GM12878 (cell line): ENCODE measurements around the gene CFAP61. TPM values are rescaled to one million over a fixed set of nuclear protein-coding genes. Genes with fewer than 3 reads are reported as not detected.
A peak's percentile ranks its signal among the peaks of the same experiment; 100 is the strongest.

Experiments
- ATAC-seq: fragments of 200-7000 bp; cut with Tn5 transposase; 3 replicates; pipeline ENCODE4 v1.9.1; 2020; ENCODE audit warnings: mild to moderate bottlenecking, moderate library complexity
- BruUV-seq: library from RNA; stranded (reverse); fragments of 400-500 nt; replicated peaks from 2 replicates; lab custom pipeline; 2021; lab: Mats Ljungman, UMichigan
- CTCF ChIA-PET: fragments of 300-600 bp; sonication (Branson Sonifier 250); formaldehyde crosslinking; extraction: SDS; loops from one replicate; lab custom pipeline; 2021; ENCODE audit warnings: inconsistent platforms; lab: Yijun Ruan, JAX
- POLR2A ChIA-PET: fragments of 350-600 bp; formaldehyde crosslinking; extraction: SDS; loops from one replicate; lab custom pipeline; 2021; ENCODE audit warnings: inconsistent platforms; lab: Charles Lee
- RAD21 ChIA-PET: fragments of 300-600 bp; sonication (Branson Sonifier 250); formaldehyde crosslinking; loops from one replicate; lab custom pipeline; 2023; ENCODE audit warnings: antibody characterized with exemption; ENCODE audit not compliant: unreplicated experiment; lab: Charles Lee
- SMC1A ChIA-PET: fragments of 300-600 bp; sonication (Branson Sonifier 250); formaldehyde crosslinking; loops from one replicate; lab custom pipeline; 2023; ENCODE audit not compliant: unreplicated experiment, uncharacterized antibody; lab: Charles Lee
- DNase-seq: peaks from one replicate; pipeline ENCODE4 v3.0.0-alpha.2; 2011; ENCODE audit warnings: low read depth, low spot score
- FAIRE-seq: peaks from 3 replicates; lab custom pipeline; 2011; peaks lifted over from hg19 to GRCh38; lab: Jason Lieb, UNC
- H2AFZ ChIP-seq: 2 replicates; pipeline ENCODE4 v1.6.0; 2011; ENCODE audit warnings: low read depth, low read length, control low read depth; ENCODE audit not compliant: control insufficient read depth
- H3K27ac ChIP-seq: 2 replicates; pipeline ENCODE4 v1.5.1; 2011; ENCODE audit warnings: control low read depth; ENCODE audit not compliant: control insufficient read depth, insufficient read depth
- H3K27me3 ChIP-seq, 2 experiments: replicated peaks in 1 of 2; 2 replicates each; pipeline versions ENCODE4 v1.6.0 to v1.6.1; 2011; ENCODE audit warnings: low read length in 1 of 2; ENCODE audit not compliant: control insufficient read depth in 2 of 2, insufficient read depth in 2 of 2
- H3K36me3 ChIP-seq, 2 experiments: 2 replicates each; pipeline ENCODE4 v1.5.1; 2011; ENCODE audit warnings: low read length in 1 of 2; ENCODE audit not compliant: control insufficient read depth in 2 of 2, insufficient read depth in 2 of 2
- H3K4me1 ChIP-seq: 2 replicates; pipeline ENCODE4 v1.6.1; 2011; ENCODE audit warnings: mild to moderate bottlenecking, low read length, moderate library complexity, mixed read lengths; ENCODE audit not compliant: control insufficient read depth, insufficient read depth
- H3K4me2 ChIP-seq: 2 replicates; pipeline ENCODE4 v1.6.0; 2011; ENCODE audit warnings: control low read depth; ENCODE audit not compliant: control insufficient read depth, insufficient read depth
- H3K4me3 ChIP-seq: fragments of 200-600 bp; sonication (generic); 2 replicates; pipeline ENCODE4 v1.5.1; 2016
- H3K79me2 ChIP-seq: 2 replicates; pipeline ENCODE4 v1.6.0; 2011; ENCODE audit warnings: low read length; ENCODE audit not compliant: control insufficient read depth, insufficient read depth
- H3K9ac ChIP-seq: 2 replicates; pipeline ENCODE4 v1.8.0; 2011; ENCODE audit warnings: low read length, control low read depth, mixed read lengths; ENCODE audit not compliant: control insufficient read depth, insufficient read depth
- H3K9me3 ChIP-seq: replicated peaks from 3 replicates; pipeline ENCODE4 v1.5.1; 2011; ENCODE audit warnings: mild to moderate bottlenecking, low read length; ENCODE audit not compliant: control insufficient read depth, insufficient read depth
- H4K20me1 ChIP-seq: 2 replicates; pipeline ENCODE4 v1.6.0; 2011; ENCODE audit not compliant: control insufficient read depth, insufficient read depth
- ATF2 ChIP-seq: IDR thresholded peaks from 2 replicates; pipeline ENCODE4 v1.6.1; 2012; ENCODE audit warnings: low read length, inconsistent platforms
- ATF7 ChIP-seq: fragments of 450-650 bp; IDR thresholded peaks from 2 replicates; pipeline ENCODE4 v1.6.1; 2016; ENCODE audit warnings: low read depth, mild to moderate bottlenecking
- BCL11A ChIP-seq: IDR thresholded peaks from 2 replicates; pipeline ENCODE4 v1.6.1; 2011; ENCODE audit warnings: low read depth, low read length
- BRCA1 ChIP-seq: IDR thresholded peaks from 2 replicates; pipeline ENCODE4 v1.6.1; 2011; ENCODE audit warnings: low read depth, low read length, improper control_type of control experiment
- CBFB ChIP-seq: IDR thresholded peaks from 2 replicates; pipeline ENCODE4 v1.6.1; 2016; ENCODE audit warnings: antibody characterized with exemption, low read depth
- CBX5 ChIP-seq: sonication (generic); IDR thresholded peaks from 2 replicates; pipeline ENCODE4 v1.6.1; 2016; ENCODE audit warnings: low read depth, moderate library complexity, mild to moderate bottlenecking, inconsistent platforms
- EED ChIP-seq: sonication (generic); IDR thresholded peaks from 2 replicates; pipeline ENCODE4 v1.6.1; 2016; ENCODE audit warnings: antibody characterized with exemption, low read depth
- ETV6 ChIP-seq, 2 experiments: fragments of 450-650 bp in 1 of 2; IDR thresholded peaks in 1 of 2; conservative IDR thresholded peaks in 1 of 2; 2 replicates each; pipeline ENCODE4 v1.6.1; 2014; ENCODE audit warnings: antibody characterized with exemption in 1 of 2, borderline replicate concordance in 1 of 2, low read depth in 1 of 2, mild to moderate bottlenecking in 1 of 2, moderate library complexity in 1 of 2
- FOS ChIP-seq: IDR thresholded peaks from 3 replicates; pipeline ENCODE4 v1.6.1; 2011; ENCODE audit warnings: borderline replicate concordance; ENCODE audit not compliant: insufficient read length; ENCODE audit errors: extremely low read depth
- IKZF2 ChIP-seq, 2 experiments: fragments of 450-650 bp; IDR thresholded peaks; 2 replicates each; pipeline ENCODE4 v1.6.1; 2017; ENCODE audit warnings: mild to moderate bottlenecking in 2 of 2, moderate library complexity in 2 of 2
- IRF4 ChIP-seq: IDR thresholded peaks from 2 replicates; pipeline ENCODE4 v1.6.1; 2011; ENCODE audit warnings: low read depth, low read length
- JUNB ChIP-seq: IDR thresholded peaks from 2 replicates; pipeline ENCODE4 v1.6.1; 2016; ENCODE audit warnings: antibody characterized with exemption, mild to moderate bottlenecking
- MYB ChIP-seq: fragments of 150-350 bp; IDR thresholded peaks from 2 replicates; pipeline ENCODE4 v1.6.1; 2014; ENCODE audit warnings: mild to moderate bottlenecking, low read depth, low read length, borderline replicate concordance
- RUNX3 ChIP-seq: IDR thresholded peaks from 2 replicates; pipeline ENCODE4 v1.6.1; 2012; ENCODE audit warnings: low read length, inconsistent platforms
- TCF12 ChIP-seq: IDR thresholded peaks from 2 replicates; pipeline ENCODE4 v1.6.1; 2011; ENCODE audit warnings: low read depth, mild to moderate bottlenecking, low read length
- TCF3 ChIP-seq: IDR thresholded peaks from 2 replicates; pipeline ENCODE4 v1.6.1; 2012; ENCODE audit warnings: low read depth, mild to moderate bottlenecking, low read length, borderline replicate concordance; ENCODE audit not compliant: insufficient read depth
- TCF7 ChIP-seq: IDR thresholded peaks from 2 replicates; pipeline ENCODE4 v1.6.1; 2014; ENCODE audit warnings: antibody characterized with exemption, borderline replicate concordance
- YY1 ChIP-seq: IDR thresholded peaks from 2 replicates; pipeline ENCODE4 v1.6.1; 2011; ENCODE audit warnings: low read depth, mild to moderate bottlenecking, low read length
- WGBS: methylation state at CpG from one replicate; pipeline ENCODE4 v1.1.6; 2016; ENCODE audit warnings: low lambda C conversion rate; ENCODE audit not compliant: insufficient replicate concordance, insufficient coverage; ENCODE audit errors: missing lambda C conversion rate; 5-methylcytosine and 5-hydroxymethylcytosine counted together
- in situ Hi-C: fragments of 300-500 bp; cut with MboI; formaldehyde crosslinking; loops from 9 replicates; pipeline ENCODE4 v1.14.3; 2018; ENCODE audit warnings: mixed read lengths
- intact Hi-C: fragments of 100-400 bp; cut with micrococcal nuclease; formaldehyde crosslinking; loops from one replicate; pipeline ENCODE4 v1.14.2; 2022; ENCODE audit not compliant: unreplicated experiment
- polyA plus RNA-seq, 11 experiments: library from polyadenylated mRNA; depleted of rRNA in 4 of 11; unstranded in 6 of 11; stranded (reverse) in 5 of 11; fragments of >200 nt; fragmentation: Nextera tagmentation in 4 of 11; fragmentation: Illumina TruSeq in 1 of 11; extraction: Ambion mirVana in 4 of 11; extraction: Trizol in 1 of 11; gene quantifications; 1 replicate in 1 of 11; 2 replicates in 10 of 11; pipeline versions ENCODE4 v1.2.1 to v1.2.3, GENCODE V29; 2011 to 2016; ENCODE audit warnings: inconsistent platforms in 2 of 11, missing spikeins in 2 of 11, low read depth in 1 of 11
- total RNA-seq, 4 experiments: library from RNA; depleted of rRNA in 3 of 4; stranded (reverse); fragments of >200 nt in 3 of 4; fragmentation: Illumina TruSeq in 1 of 4; extraction: Trizol in 1 of 4; gene quantifications; 2 replicates each; pipeline versions ENCODE4 v1.2.1 to v1.2.3, GENCODE V29; 2013 to 2021
- TF ChIP-seq, protein P1 (sequence below): fragments of 450-650 bp; IDR thresholded peaks from 2 replicates; pipeline ENCODE4 v1.6.1; 2017; ENCODE audit warnings: mild to moderate bottlenecking, moderate library complexity

Gene CFAP61
- total and polyA plus RNA-seq, 10 of the 15 experiments (the other 5 are each of a cell fraction or from before 2014, with no cell fraction given): 0.11 to 0.41 (median 0.24) TPM; not detected in 7

- POLR2A ChIA-PET: no interaction called here
- WGBS: 41% methylated on average over 4 of the region's 4 CpGs
- SMC1A ChIA-PET: no interaction called here
Observed at GRCh38 chr20:20292472-20292871, 240.1 kb downstream of the CFAP61 start.

More at GRCh38 chr20:20292472-20292871, 240.1 kb downstream of the CFAP61 start:
- Histone ChIP-seq H3K4me3 (no peak overlapping the region), H3K4me2 (no peak overlapping the region), H3K9ac (no peak overlapping the region), H2AFZ (no peak overlapping the region), H3K9me3 (no peaks in the 10 kb centered on the region; the same call in 2 of the 3 replicates), H4K20me1 (no peaks in the 10 kb centered on the region), H3K79me2 (no peaks in the 10 kb centered on the region), H3K36me3 (no peaks in the 10 kb centered on the region), H3K27me3 (no peaks in the 10 kb centered on the region), H3K4me1 (no peaks in the 10 kb centered on the region; the same call in 1 of the 2 replicates), H3K27ac (no peak overlapping the region)
- in situ Hi-C loops: no loop called here
- FAIRE-seq (peak; percentile 83), DNase-seq (peak; percentile 20), ATAC-seq (peak; percentile 80)
- ChIA-PET RAD21 (no interaction called here), CTCF (no interaction called here)
- TF ChIP-seq EED: 0 out of 2 replicates have a peak, but pooled peaks have one; percentile 26
- TF ChIP-seq, protein P1, sequence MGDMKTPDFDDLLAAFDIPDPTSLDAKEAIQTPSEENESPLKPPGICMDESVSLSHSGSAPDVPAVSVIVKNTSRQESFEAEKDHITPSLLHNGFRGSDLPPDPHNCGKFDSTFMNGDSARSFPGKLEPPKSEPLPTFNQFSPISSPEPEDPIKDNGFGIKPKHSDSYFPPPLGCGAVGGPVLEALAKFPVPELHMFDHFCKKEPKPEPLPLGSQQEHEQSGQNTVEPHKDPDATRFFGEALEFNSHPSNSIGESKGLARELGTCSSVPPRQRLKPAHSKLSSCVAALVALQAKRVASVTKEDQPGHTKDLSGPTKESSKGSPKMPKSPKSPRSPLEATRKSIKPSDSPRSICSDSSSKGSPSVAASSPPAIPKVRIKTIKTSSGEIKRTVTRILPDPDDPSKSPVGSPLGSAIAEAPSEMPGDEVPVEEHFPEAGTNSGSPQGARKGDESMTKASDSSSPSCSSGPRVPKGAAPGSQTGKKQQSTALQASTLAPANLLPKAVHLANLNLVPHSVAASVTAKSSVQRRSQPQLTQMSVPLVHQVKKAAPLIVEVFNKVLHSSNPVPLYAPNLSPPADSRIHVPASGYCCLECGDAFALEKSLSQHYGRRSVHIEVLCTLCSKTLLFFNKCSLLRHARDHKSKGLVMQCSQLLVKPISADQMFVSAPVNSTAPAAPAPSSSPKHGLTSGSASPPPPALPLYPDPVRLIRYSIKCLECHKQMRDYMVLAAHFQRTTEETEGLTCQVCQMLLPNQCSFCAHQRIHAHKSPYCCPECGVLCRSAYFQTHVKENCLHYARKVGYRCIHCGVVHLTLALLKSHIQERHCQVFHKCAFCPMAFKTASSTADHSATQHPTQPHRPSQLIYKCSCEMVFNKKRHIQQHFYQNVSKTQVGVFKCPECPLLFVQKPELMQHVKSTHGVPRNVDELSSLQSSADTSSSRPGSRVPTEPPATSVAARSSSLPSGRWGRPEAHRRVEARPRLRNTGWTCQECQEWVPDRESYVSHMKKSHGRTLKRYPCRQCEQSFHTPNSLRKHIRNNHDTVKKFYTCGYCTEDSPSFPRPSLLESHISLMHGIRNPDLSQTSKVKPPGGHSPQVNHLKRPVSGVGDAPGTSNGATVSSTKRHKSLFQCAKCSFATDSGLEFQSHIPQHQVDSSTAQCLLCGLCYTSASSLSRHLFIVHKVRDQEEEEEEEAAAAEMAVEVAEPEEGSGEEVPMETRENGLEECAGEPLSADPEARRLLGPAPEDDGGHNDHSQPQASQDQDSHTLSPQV: no peak
- peak; percentile 20; the same call in 1 of the 2 replicates for TF ChIP-seq ATF2
- peak; percentile 85; the same call in 1 of the 2 replicates for TF ChIP-seq TCF3
- TF ChIP-seq TCF7: no peak
- TF ChIP-seq FOS: no peak
- TF ChIP-seq YY1: peak; percentile 90
- TF ChIP-seq MYB: no peak
- TF ChIP-seq JUNB: peak; percentile 87
- TF ChIP-seq BRCA1: no peak
- TF ChIP-seq IKZF2 (IDR thresholded peaks at IDR 0.05): peak in 1 of 2 experiments; percentile 11; a peak in 1 of 4 replicates
- TF ChIP-seq ETV6 (conservative IDR thresholded peaks at IDR 0.05 in 1 of 2, IDR thresholded peaks at IDR 0.05 in 1 of 2; ENCODE audit: borderline replicate concordance in 1 of 2, low read depth in 1 of 2): peak in 1 of 2 experiments; percentile 68; a peak in 2 of 4 replicates
- TF ChIP-seq CBX5: peak; percentile 77; the same call in 1 of the 2 replicates
- peak; percentile 92 for TF ChIP-seq TCF12
- 0 out of 2 replicates have a peak, but pooled peaks have one; percentile 23 for TF ChIP-seq CBFB
- TF ChIP-seq RUNX3: peak; percentile 89
- TF ChIP-seq ATF7: no peak
- peak; percentile 57; the same call in 1 of the 2 replicates for TF ChIP-seq IRF4
- peak; percentile 65 for TF ChIP-seq BCL11A
- intact Hi-C loops: no loop called here
- no TSS peak for BruUV-seq
